CD14-positive monocyte (primary cell): ENCODE measurements around the gene ATP1B3. TPM values are rescaled to one million over a fixed set of nuclear protein-coding genes. Genes with fewer than 3 reads are reported as not detected.

ENCODE experiments used
- polyA plus RNA-seq, 3 donors: library from polyadenylated mRNA; depleted of rRNA in 1 of 3; unstranded in 2 of 3; stranded (reverse) in 1 of 3; fragments of 300-500 nt in 2 of 3; fragments of >200 nt in 1 of 3; fragmentation: Illumina TruSeq in 2 of 3; gene quantifications; 1 replicate in 2 of 3; 2 replicates in 1 of 3; pipeline ENCODE4 v1.2.3, GENCODE V29; 2012 to 2021
- small RNA-seq: library from RNA; depleted of rRNA; stranded (forward); fragments of <200 nt; gene quantifications from one replicate; pipeline ENCODE3, GENCODE V24; 2012; ENCODE audit warnings: low read depth; ENCODE audit not compliant: insufficient read length

Gene ATP1B3
- polyA plus RNA-seq, 3 donors: 90.6 to 208 (median 177) TPM

Small RNA genes lying within 50 kb of the gene (small RNA-seq; reads per million reads assigned to genes)
- gene HMGN2P25 (not detected), gene RNU6-509P (not detected)

Other genes with a start within 250 kb of the ATP1B3 start
- gene RNF7, start 138.3 kb upstream of the ATP1B3 start, polyA plus RNA-seq: 100 to 1,000 TPM in 2 of 3 donors, 10 to 100 TPM in 1; 92.2 to 206 (median 187) TPM
- gene GRK7, start 113.2 kb upstream of the ATP1B3 start, polyA plus RNA-seq: under 1 TPM in 2 of 3 donors, not detected in 1; 0.04 to 0.07 TPM